Astrocyte (in vitro differentiated cells and primary cell): Measurements from ENCODE around the gene SH3RF2.
A peak's percentile ranks its signal among the peaks of the same experiment; 100 is the strongest.

Experiments used
- EZH2 ChIP-seq: IDR thresholded peaks from 2 replicates; pipeline ENCODE4 v1.6.1; 2012; ENCODE audit warnings: mild to moderate bottlenecking, low read length, inconsistent platforms; ENCODE audit not compliant: insufficient read depth
- TF ChIP-seq, protein P1 (sequence below): IDR thresholded peaks from 2 replicates; pipeline ENCODE4 v1.5.1; 2011; ENCODE audit warnings: low read depth, mild to moderate bottlenecking, inconsistent platforms, low read length, moderate library complexity; ENCODE audit not compliant: insufficient read depth

DNA sequence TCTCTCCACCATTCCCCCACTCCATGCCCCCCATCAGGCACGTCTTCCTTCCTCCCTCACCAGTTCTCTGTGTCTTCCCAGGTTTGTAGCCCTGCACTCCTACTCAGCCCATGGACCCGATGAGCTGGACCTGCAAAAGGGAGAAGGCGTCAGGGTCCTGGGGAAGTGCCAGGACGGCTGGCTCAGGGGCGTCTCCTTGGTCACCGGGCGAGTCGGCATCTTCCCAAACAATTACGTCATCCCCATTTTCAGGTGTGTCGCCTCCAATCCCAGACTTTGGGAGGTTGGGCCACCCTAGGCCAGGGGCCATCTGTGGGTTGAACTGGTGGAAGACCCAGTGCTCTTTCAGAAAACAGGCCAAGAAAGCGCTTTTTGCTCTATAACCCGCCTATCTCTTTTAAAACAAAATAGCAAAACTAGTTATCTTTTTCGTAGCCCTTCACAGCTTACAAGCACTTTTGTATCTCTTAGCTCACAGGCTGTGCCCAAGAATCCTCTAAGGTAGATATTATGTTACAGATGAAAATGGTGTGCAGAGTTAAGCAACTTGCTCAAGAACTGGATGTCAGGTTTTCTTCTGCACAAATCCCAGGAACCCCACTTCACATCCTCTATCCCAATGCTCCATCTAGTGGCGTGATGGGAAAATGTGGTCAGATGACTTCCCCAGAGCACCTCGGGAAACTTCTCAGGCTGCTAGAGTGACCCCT lies 112.8 kb downstream of the SH3RF2 start:
- TF ChIP-seq, protein P1, sequence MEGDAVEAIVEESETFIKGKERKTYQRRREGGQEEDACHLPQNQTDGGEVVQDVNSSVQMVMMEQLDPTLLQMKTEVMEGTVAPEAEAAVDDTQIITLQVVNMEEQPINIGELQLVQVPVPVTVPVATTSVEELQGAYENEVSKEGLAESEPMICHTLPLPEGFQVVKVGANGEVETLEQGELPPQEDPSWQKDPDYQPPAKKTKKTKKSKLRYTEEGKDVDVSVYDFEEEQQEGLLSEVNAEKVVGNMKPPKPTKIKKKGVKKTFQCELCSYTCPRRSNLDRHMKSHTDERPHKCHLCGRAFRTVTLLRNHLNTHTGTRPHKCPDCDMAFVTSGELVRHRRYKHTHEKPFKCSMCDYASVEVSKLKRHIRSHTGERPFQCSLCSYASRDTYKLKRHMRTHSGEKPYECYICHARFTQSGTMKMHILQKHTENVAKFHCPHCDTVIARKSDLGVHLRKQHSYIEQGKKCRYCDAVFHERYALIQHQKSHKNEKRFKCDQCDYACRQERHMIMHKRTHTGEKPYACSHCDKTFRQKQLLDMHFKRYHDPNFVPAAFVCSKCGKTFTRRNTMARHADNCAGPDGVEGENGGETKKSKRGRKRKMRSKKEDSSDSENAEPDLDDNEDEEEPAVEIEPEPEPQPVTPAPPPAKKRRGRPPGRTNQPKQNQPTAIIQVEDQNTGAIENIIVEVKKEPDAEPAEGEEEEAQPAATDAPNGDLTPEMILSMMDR = peak; percentile 83
- no peak for TF ChIP-seq EZH2
